HL-60 (cell line): ENCODE data around the gene SLITRK1.

Source experiments
- DNase-seq, 2 experiments: peaks; one replicate each; pipeline ENCODE4 v3.0.0-alpha.2; 2010 to 2020; ENCODE audit warnings: low read depth in 1 of 2, low spot score in 1 of 2
- H3K27ac ChIP-seq: fragments of 250-450 bp; sonication (Bioruptor Pico); replicated peaks from 2 replicates; pipeline ENCODE4 v1.5.1; 2020; ENCODE audit warnings: mild to moderate bottlenecking, moderate library complexity
- H3K27me3 ChIP-seq: fragments of 250-450 bp; sonication (Bioruptor Pico); 2 replicates; pipeline ENCODE4 v1.5.1; 2021; ENCODE audit warnings: mild to moderate bottlenecking, moderate library complexity; ENCODE audit not compliant: insufficient read depth, poor library complexity, severe bottlenecking
- H3K4me3 ChIP-seq: replicated peaks from 2 replicates; pipeline ENCODE4 v1.5.1; 2011; ENCODE audit warnings: mild to moderate bottlenecking, control low read depth, low read length; ENCODE audit not compliant: insufficient read depth
- GABPA ChIP-seq: IDR thresholded peaks from 2 replicates; pipeline ENCODE4 v1.6.1; 2012; ENCODE audit warnings: low read depth
- POLR2AphosphoS5 ChIP-seq: IDR thresholded peaks from 2 replicates; pipeline ENCODE4 v1.6.1; 2012; ENCODE audit warnings: low read depth
- SPI1 ChIP-seq: IDR thresholded peaks from 2 replicates; pipeline ENCODE4 v1.6.1; 2012; ENCODE audit warnings: low read depth, mild to moderate bottlenecking, borderline replicate concordance
- TF ChIP-seq, protein P1 (sequence below): IDR thresholded peaks from one replicate; pipeline ENCODE4 v1.5.1; 2011; ENCODE audit warnings: low read length, control low read depth, inconsistent platforms; ENCODE audit not compliant: insufficient read depth
- TF ChIP-seq, protein P2 (sequence below): IDR thresholded peaks from 2 replicates; pipeline ENCODE4 v1.6.1; 2012; ENCODE audit warnings: low read depth; ENCODE audit not compliant: insufficient replicate concordance

The SLITRK1 gene

DNA sequence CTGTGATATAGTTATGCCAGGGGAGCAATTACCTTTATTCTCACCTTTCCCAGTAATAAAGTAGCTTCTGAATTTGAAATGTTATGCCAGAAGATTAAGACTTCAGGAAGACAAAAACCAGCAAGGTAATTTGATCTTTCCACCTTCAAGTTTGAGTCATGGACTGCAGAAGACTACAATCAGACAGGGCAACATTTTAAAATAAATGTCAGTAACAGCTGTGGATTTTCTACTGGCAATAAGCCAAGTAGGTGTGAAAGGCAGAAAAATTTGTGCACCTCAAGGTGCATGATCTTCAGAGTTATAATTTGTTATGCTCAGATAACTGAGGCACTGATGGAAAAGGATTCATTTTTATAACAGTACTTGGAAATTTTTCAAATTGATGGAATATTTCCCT is 54.9 kb downstream of the SLITRK1 start:
- H3K4me3 ChIP-seq, result no peak overlapping the region
- no peak for DNase-seq
- H3K27ac ChIP-seq, result no peak overlapping the region
- no peaks in the 10 kb centered on the region for H3K27me3 ChIP-seq
- TF ChIP-seq POLR2AphosphoS5, result no peak
- no peak for TF ChIP-seq GABPA
- TF ChIP-seq SPI1, result no peak
- TF ChIP-seq, protein P1, sequence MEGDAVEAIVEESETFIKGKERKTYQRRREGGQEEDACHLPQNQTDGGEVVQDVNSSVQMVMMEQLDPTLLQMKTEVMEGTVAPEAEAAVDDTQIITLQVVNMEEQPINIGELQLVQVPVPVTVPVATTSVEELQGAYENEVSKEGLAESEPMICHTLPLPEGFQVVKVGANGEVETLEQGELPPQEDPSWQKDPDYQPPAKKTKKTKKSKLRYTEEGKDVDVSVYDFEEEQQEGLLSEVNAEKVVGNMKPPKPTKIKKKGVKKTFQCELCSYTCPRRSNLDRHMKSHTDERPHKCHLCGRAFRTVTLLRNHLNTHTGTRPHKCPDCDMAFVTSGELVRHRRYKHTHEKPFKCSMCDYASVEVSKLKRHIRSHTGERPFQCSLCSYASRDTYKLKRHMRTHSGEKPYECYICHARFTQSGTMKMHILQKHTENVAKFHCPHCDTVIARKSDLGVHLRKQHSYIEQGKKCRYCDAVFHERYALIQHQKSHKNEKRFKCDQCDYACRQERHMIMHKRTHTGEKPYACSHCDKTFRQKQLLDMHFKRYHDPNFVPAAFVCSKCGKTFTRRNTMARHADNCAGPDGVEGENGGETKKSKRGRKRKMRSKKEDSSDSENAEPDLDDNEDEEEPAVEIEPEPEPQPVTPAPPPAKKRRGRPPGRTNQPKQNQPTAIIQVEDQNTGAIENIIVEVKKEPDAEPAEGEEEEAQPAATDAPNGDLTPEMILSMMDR, result no peak
- TF ChIP-seq, protein P2, sequence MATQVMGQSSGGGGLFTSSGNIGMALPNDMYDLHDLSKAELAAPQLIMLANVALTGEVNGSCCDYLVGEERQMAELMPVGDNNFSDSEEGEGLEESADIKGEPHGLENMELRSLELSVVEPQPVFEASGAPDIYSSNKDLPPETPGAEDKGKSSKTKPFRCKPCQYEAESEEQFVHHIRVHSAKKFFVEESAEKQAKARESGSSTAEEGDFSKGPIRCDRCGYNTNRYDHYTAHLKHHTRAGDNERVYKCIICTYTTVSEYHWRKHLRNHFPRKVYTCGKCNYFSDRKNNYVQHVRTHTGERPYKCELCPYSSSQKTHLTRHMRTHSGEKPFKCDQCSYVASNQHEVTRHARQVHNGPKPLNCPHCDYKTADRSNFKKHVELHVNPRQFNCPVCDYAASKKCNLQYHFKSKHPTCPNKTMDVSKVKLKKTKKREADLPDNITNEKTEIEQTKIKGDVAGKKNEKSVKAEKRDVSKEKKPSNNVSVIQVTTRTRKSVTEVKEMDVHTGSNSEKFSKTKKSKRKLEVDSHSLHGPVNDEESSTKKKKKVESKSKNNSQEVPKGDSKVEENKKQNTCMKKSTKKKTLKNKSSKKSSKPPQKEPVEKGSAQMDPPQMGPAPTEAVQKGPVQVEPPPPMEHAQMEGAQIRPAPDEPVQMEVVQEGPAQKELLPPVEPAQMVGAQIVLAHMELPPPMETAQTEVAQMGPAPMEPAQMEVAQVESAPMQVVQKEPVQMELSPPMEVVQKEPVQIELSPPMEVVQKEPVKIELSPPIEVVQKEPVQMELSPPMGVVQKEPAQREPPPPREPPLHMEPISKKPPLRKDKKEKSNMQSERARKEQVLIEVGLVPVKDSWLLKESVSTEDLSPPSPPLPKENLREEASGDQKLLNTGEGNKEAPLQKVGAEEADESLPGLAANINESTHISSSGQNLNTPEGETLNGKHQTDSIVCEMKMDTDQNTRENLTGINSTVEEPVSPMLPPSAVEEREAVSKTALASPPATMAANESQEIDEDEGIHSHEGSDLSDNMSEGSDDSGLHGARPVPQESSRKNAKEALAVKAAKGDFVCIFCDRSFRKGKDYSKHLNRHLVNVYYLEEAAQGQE, result no peak
